HEK293 (cell line): Measurements from ENCODE around the gene CCBE1.

Source experiments
- CTCF ChIA-PET: fragments of 350-600 bp; formaldehyde crosslinking; extraction: SDS; loops from one replicate; lab custom pipeline; 2021; ENCODE audit warnings: antibody characterized with exemption; lab: Yijun Ruan, JAX
- POLR2A ChIA-PET: fragments of 300-600 bp; formaldehyde crosslinking; extraction: SDS; loops from one replicate; lab custom pipeline; 2020; ENCODE audit warnings: antibody characterized with exemption, inconsistent platforms; lab: Yijun Ruan, JAX
- H3K27ac ChIP-seq: fragments of 200-500 bp; sonication (Bioruptor generic); 2 replicates; pipeline ENCODE4 v1.5.1; 2014; ENCODE audit warnings: low read depth, low read length, control low read depth, inconsistent platforms; ENCODE audit errors: extremely low read depth
- H3K36me3 ChIP-seq, 2 experiments: fragments of 200-500 bp in 1 of 2; sonication (Bioruptor generic) in 1 of 2; 1 replicate in 1 of 2; 2 replicates in 1 of 2; pipeline ENCODE4 v1.5.1; 2014 to 2017; ENCODE audit warnings: inconsistent platforms in 2 of 2, low read length in 2 of 2; ENCODE audit not compliant: control insufficient read depth in 2 of 2, insufficient read depth in 1 of 2
- H3K4me1 ChIP-seq: fragments of 200-500 bp; sonication (Bioruptor generic); 2 replicates; pipeline ENCODE4 v1.5.1; 2014; ENCODE audit warnings: mild to moderate bottlenecking, low read length, inconsistent platforms; ENCODE audit not compliant: control insufficient read depth, insufficient read depth
- H3K4me3 ChIP-seq: 2 replicates; pipeline ENCODE4 v1.5.1; 2011; ENCODE audit warnings: low read depth, mild to moderate bottlenecking, control low read depth, low read length, moderate library complexity
- H3K9me3 ChIP-seq: fragments of 200-500 bp; sonication (Bioruptor generic); 2 replicates; pipeline ENCODE4 v1.5.1; 2014; ENCODE audit warnings: low read depth, low read length, inconsistent platforms; ENCODE audit not compliant: control insufficient read depth, insufficient read depth
- CTCF ChIP-seq: fragments of 450-650 bp; formaldehyde crosslinking; IDR thresholded peaks from 2 replicates; pipeline ENCODE4 v1.5.1; 2016; ENCODE audit warnings: missing biosample characterization, missing genetic modification characterization
- GLIS2 ChIP-seq: fragments of 450-650 bp; formaldehyde crosslinking; IDR thresholded peaks from 2 replicates; pipeline ENCODE4 v1.5.1; 2016; ENCODE audit warnings: missing biosample characterization, missing genetic modification characterization
- IKZF3 ChIP-seq: fragments of 450-650 bp; IDR thresholded peaks from 2 replicates; pipeline ENCODE4 v1.5.0; 2018; ENCODE audit warnings: missing biosample characterization, mild to moderate bottlenecking, missing genetic modification characterization, moderate library complexity
- PRDM1 ChIP-seq: fragments of 450-650 bp; formaldehyde crosslinking; IDR thresholded peaks from 2 replicates; pipeline ENCODE4; 2016; ENCODE audit warnings: missing biosample characterization, missing genetic modification characterization
- REST ChIP-seq: fragments of 450-650 bp; formaldehyde crosslinking; IDR thresholded peaks from 2 replicates; pipeline ENCODE4 v1.5.1; 2016; ENCODE audit warnings: missing biosample characterization, missing genetic modification characterization
- SCRT1 ChIP-seq: fragments of 450-650 bp; formaldehyde crosslinking; IDR thresholded peaks from 2 replicates; pipeline ENCODE4 v1.5.1; 2016; ENCODE audit warnings: missing biosample characterization, missing genetic modification characterization, borderline replicate concordance
- ZBTB1 ChIP-seq: fragments of 450-650 bp; formaldehyde crosslinking; IDR thresholded peaks from 2 replicates; pipeline ENCODE4 v1.5.1; 2016; ENCODE audit warnings: missing biosample characterization, missing genetic modification characterization
- ZNF121 ChIP-seq: fragments of 450-650 bp; formaldehyde crosslinking; IDR thresholded peaks from 2 replicates; pipeline ENCODE4 v1.5.1; 2016; ENCODE audit warnings: missing biosample characterization, missing genetic modification characterization
- ZNF132 ChIP-seq: fragments of 450-650 bp; formaldehyde crosslinking; IDR thresholded peaks from 2 replicates; pipeline ENCODE4 v1.5.1; 2017; ENCODE audit warnings: missing biosample characterization, missing genetic modification characterization, borderline replicate concordance
- ZNF133 ChIP-seq: fragments of 450-650 bp; formaldehyde crosslinking; IDR thresholded peaks from 2 replicates; pipeline ENCODE4 v1.5.1; 2016; ENCODE audit warnings: missing biosample characterization, missing genetic modification characterization
- ZNF211 ChIP-seq: fragments of 450-650 bp; formaldehyde crosslinking; IDR thresholded peaks from 2 replicates; pipeline ENCODE4 v1.5.1; 2016; ENCODE audit warnings: low read depth, missing biosample characterization, missing genetic modification characterization
- ZNF221 ChIP-seq: fragments of 450-650 bp; formaldehyde crosslinking; IDR thresholded peaks from 2 replicates; pipeline ENCODE4 v1.5.1; 2017; ENCODE audit warnings: missing biosample characterization, missing genetic modification characterization, borderline replicate concordance
- ZNF223 ChIP-seq: fragments of 450-650 bp; formaldehyde crosslinking; IDR thresholded peaks from 2 replicates; pipeline ENCODE4 v1.5.1; 2016; ENCODE audit warnings: missing biosample characterization, missing genetic modification characterization
- ZNF341 ChIP-seq: fragments of 450-650 bp; formaldehyde crosslinking; IDR thresholded peaks from 2 replicates; pipeline ENCODE4; 2016; ENCODE audit warnings: low read depth, missing biosample characterization, missing genetic modification characterization
- ZNF37A ChIP-seq: fragments of 450-650 bp; IDR thresholded peaks from 2 replicates; pipeline ENCODE4 v1.5.1; 2018; ENCODE audit warnings: missing biosample characterization, missing genetic modification characterization
- ZNF404 ChIP-seq: fragments of 450-650 bp; formaldehyde crosslinking; IDR thresholded peaks from 2 replicates; pipeline ENCODE4 v1.5.1; 2017; ENCODE audit warnings: missing biosample characterization, missing genetic modification characterization
- ZNF426 ChIP-seq: fragments of 450-650 bp; formaldehyde crosslinking; IDR thresholded peaks from 2 replicates; pipeline ENCODE4 v1.5.1; 2017; ENCODE audit warnings: missing biosample characterization, missing genetic modification characterization, mild to moderate bottlenecking, inconsistent platforms, moderate library complexity
- ZNF544 ChIP-seq: fragments of 450-650 bp; formaldehyde crosslinking; IDR thresholded peaks from 2 replicates; pipeline ENCODE4 v1.5.0; 2017; ENCODE audit warnings: missing biosample characterization, missing genetic modification characterization
- ZNF548 ChIP-seq: fragments of 450-650 bp; formaldehyde crosslinking; IDR thresholded peaks from 2 replicates; pipeline ENCODE4 v1.5.1; 2016; ENCODE audit warnings: missing biosample characterization, missing genetic modification characterization
- ZNF610 ChIP-seq: fragments of 450-650 bp; formaldehyde crosslinking; IDR thresholded peaks from 2 replicates; pipeline ENCODE4 v1.5.1; 2016; ENCODE audit warnings: missing biosample characterization, missing genetic modification characterization, borderline replicate concordance
- ZNF621 ChIP-seq: fragments of 450-650 bp; formaldehyde crosslinking; IDR thresholded peaks from 2 replicates; pipeline ENCODE4 v1.5.1; 2017; ENCODE audit warnings: missing biosample characterization, missing genetic modification characterization
- ZNF623 ChIP-seq: fragments of 450-650 bp; formaldehyde crosslinking; IDR thresholded peaks from 2 replicates; pipeline ENCODE4 v1.5.1; 2016; ENCODE audit warnings: missing biosample characterization, missing genetic modification characterization
- ZNF626 ChIP-seq: fragments of 450-650 bp; sonication (Bioruptor Pico); formaldehyde crosslinking; IDR thresholded peaks from 2 replicates; pipeline ENCODE4 v1.5.1; 2018; ENCODE audit warnings: missing biosample characterization, missing genetic modification characterization, inconsistent platforms
- ZNF701 ChIP-seq: fragments of 450-650 bp; formaldehyde crosslinking; IDR thresholded peaks from 2 replicates; pipeline ENCODE4 v1.5.1; 2016; ENCODE audit warnings: missing biosample characterization, missing genetic modification characterization
- ZNF747 ChIP-seq: fragments of 450-650 bp; formaldehyde crosslinking; IDR thresholded peaks from 2 replicates; pipeline ENCODE4 v1.5.1; 2016; ENCODE audit warnings: missing biosample characterization, missing genetic modification characterization
- ZNF776 ChIP-seq: fragments of 450-650 bp; formaldehyde crosslinking; IDR thresholded peaks from 2 replicates; pipeline ENCODE4 v1.5.0; 2017; ENCODE audit warnings: missing biosample characterization, missing genetic modification characterization, borderline replicate concordance
- ZNF791 ChIP-seq: fragments of 450-650 bp; formaldehyde crosslinking; IDR thresholded peaks from 2 replicates; pipeline ENCODE4 v1.5.1; 2016; ENCODE audit warnings: missing biosample characterization, missing genetic modification characterization
- ZXDB ChIP-seq: fragments of 450-650 bp; formaldehyde crosslinking; IDR thresholded peaks from 2 replicates; pipeline ENCODE4 v1.5.1; 2016; ENCODE audit warnings: missing biosample characterization, missing genetic modification characterization
- TF ChIP-seq, protein P1 (sequence below): fragments of 450-650 bp; formaldehyde crosslinking; IDR thresholded peaks from 2 replicates; pipeline ENCODE4 v1.5.1; 2016; ENCODE audit warnings: missing biosample characterization, missing genetic modification characterization
- TF ChIP-seq, protein P2 (sequence below): fragments of 450-650 bp; formaldehyde crosslinking; IDR thresholded peaks from 2 replicates; pipeline ENCODE4 v1.5.1; 2016; ENCODE audit warnings: missing biosample characterization, missing genetic modification characterization

CCBE1 gene

GRCh38 chr18:59502274-59503175 is 194.7 kb downstream of the CCBE1 start:
- H3K36me3 ChIP-seq = no peaks in the 10 kb centered on the region
- H3K27ac ChIP-seq = peak overlapping the region; percentile 77
- no peaks in the 10 kb centered on the region for H3K9me3 ChIP-seq
- ChIA-PET CTCF (interaction anchor here (2.3 kb wide), 1 partner anchor 43 kb away, joined by 6 read pairs; no protein-coding TSS in a partner anchor), POLR2A (interaction anchor here (1.3 kb wide), 1 partner anchor 122 kb away, joined by 3 read pairs; no protein-coding TSS in a partner anchor)
- H3K4me3 ChIP-seq = no peak overlapping the region
- peaks cover 12% of the 10 kb centered on the region for H3K4me1 ChIP-seq
- TF ChIP-seq ZNF623 = no peak
- TF ChIP-seq ZBTB1 (tag by site-specific recombination) = no peak
- TF ChIP-seq, protein P1, sequence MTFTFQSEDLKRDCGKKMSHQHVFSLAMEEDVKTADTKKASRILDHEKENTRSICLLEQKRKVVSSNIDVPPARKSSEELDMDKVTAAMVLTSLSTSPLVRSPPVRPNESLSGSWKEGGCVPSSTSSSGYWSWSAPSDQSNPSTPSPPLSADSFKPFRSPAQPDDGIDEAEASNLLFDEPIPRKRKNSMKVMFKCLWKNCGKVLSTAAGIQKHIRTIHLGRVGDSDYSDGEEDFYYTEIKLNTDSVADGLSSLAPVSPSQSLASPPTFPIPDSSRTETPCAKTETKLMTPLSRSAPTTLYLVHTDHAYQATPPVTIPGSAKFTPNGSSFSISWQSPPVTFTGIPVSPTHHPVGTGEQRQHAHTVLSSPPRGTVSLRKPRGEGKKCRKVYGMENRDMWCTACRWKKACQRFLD = no peak
- no peak for TF ChIP-seq ZNF548 (tag by site-specific recombination)
- TF ChIP-seq ZNF133 = no peak
- TF ChIP-seq ZNF701 (tag by site-specific recombination) = no peak
- no peak for TF ChIP-seq ZNF132 (tag by site-specific recombination)
- TF ChIP-seq ZNF223 (tag by site-specific recombination) = no peak
- no peak for TF ChIP-seq SCRT1 (tag by site-specific recombination)
- TF ChIP-seq ZNF791 (tag by site-specific recombination) = no peak
- TF ChIP-seq ZXDB (tag by site-specific recombination) = peak; percentile 94
- no peak for TF ChIP-seq ZNF747 (tag by site-specific recombination)
- TF ChIP-seq ZNF426 (tag by site-specific recombination) = no peak
- TF ChIP-seq, protein P2, sequence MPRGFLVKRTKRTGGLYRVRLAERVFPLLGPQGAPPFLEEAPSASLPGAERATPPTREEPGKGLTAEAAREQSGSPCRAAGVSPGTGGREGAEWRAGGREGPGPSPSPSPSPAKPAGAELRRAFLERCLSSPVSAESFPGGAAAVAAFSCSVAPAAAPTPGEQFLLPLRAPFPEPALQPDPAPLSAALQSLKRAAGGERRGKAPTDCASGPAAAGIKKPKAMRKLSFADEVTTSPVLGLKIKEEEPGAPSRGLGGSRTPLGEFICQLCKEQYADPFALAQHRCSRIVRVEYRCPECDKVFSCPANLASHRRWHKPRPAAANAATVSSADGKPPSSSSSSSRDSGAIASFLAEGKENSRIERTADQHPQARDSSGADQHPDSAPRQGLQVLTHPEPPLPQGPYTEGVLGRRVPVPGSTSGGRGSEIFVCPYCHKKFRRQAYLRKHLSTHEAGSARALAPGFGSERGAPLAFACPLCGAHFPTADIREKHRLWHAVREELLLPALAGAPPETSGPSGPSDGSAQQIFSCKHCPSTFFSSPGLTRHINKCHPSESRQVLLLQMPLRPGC (tag by site-specific recombination) = peak; percentile 82
- no peak for TF ChIP-seq ZNF544 (tag by site-specific recombination)
- no peak for TF ChIP-seq ZNF776 (tag by site-specific recombination)
- no peak for TF ChIP-seq IKZF3 (tag by site-specific recombination)
- no peak for TF ChIP-seq PRDM1 (tag by site-specific recombination)
- no peak for TF ChIP-seq ZNF211 (tag by site-specific recombination)
- no peak for TF ChIP-seq ZNF121 (tag by site-specific recombination)
- no peak for TF ChIP-seq ZNF221 (tag by site-specific recombination)
- TF ChIP-seq ZNF404 = no peak
- TF ChIP-seq ZNF341 (tag by site-specific recombination) = peak; percentile 43; the same call in 1 of the 2 replicates
- TF ChIP-seq ZNF610 = no peak
- no peak for TF ChIP-seq ZNF37A
- TF ChIP-seq REST (tag by site-specific recombination) = no peak
- TF ChIP-seq ZNF626 = no peak
- TF ChIP-seq ZNF621 = no peak
- TF ChIP-seq CTCF = no peak
- TF ChIP-seq GLIS2 = peak; percentile 9; the same call in 1 of the 2 replicates
